Left lung (tissue), 10 donors: Measurements from ENCODE around the gene LDAH. TPM values are rescaled to one million over a fixed set of nuclear protein-coding genes. Genes with fewer than 3 reads are reported as not detected.

Experiments used
- ATAC-seq: fragments of 200-7000 bp; cut with Tn5 transposase; one replicate; pipeline ENCODE4 v1.9.1; 2020; ENCODE audit warnings: moderate library complexity
- DNase-seq, 4 donors: peaks; one replicate each; pipeline ENCODE4 v3.0.0-alpha.2; 2013 to 2020
- H3K27ac ChIP-seq, 2 donors: fragments of 200-600 bp; sonication (generic) in 1 of 2; one replicate each; pipeline versions ENCODE4 v1.5.0 to v1.8.0; 2020 to 2021
- H3K27me3 ChIP-seq, 2 donors: fragments of 200-600 bp; sonication (generic) in 1 of 2; one replicate each; pipeline versions ENCODE4 v1.5.0 to v1.8.0; 2020 to 2021
- H3K36me3 ChIP-seq, 2 donors: fragments of 200-600 bp; sonication (generic) in 1 of 2; one replicate each; pipeline versions ENCODE4 v1.5.0 to v1.8.0; 2020 to 2021
- H3K4me1 ChIP-seq, 2 donors: fragments of 200-600 bp; one replicate each; pipeline ENCODE4 v1.8.0; 2021
- H3K4me3 ChIP-seq, 2 donors: fragments of 200-600 bp; sonication (generic) in 1 of 2; one replicate each; pipeline versions ENCODE4 v1.5.0 to v1.8.0; 2020 to 2021; ENCODE audit warnings: mild to moderate bottlenecking in 1 of 2
- H3K9me3 ChIP-seq, 2 donors: fragments of 200-600 bp; sonication (generic) in 1 of 2; one replicate each; pipeline versions ENCODE4 v1.5.0 to v1.8.0; 2020 to 2021
- CTCF ChIP-seq, 2 donors: fragments of 200-600 bp; sonication (generic) in 1 of 2; IDR thresholded peaks; one replicate each; pipeline versions ENCODE4 v1.5.0 to v1.8.0; 2021; ENCODE audit warnings: antibody characterized with exemption in 2 of 2
- intact Hi-C, 2 donors: fragments of 100-400 bp; cut with DNase I; formaldehyde crosslinking; loops; one replicate each; pipeline versions ENCODE4 v1.11.2 to v1.14.2; 2022
- polyA plus RNA-seq, 6 donors: library from polyadenylated mRNA; unstranded; fragments of 120-200 nt; gene quantifications; one replicate each; pipeline ENCODE4 v1.2.1, GENCODE V29; 2013; ENCODE audit not compliant: insufficient read length in 6 of 6
- total RNA-seq, 2 donors: library from RNA; stranded (reverse); fragmentation: NEBNext Ultra II Directional; extraction: Animal tissue kit (Norgen Biotek cat#: 25700); gene quantifications; one replicate each; pipeline ENCODE4 v1.2.1, GENCODE V29; 2021
- donor health status: DM: no; HTN: yes; CAD: no.
- donor health status: DM: no; HTN: no; CAD: no.

Gene LDAH
- total and polyA plus RNA-seq, 8 donors, result 20.2 to 25.7 (median 22.3) TPM

DNA sequence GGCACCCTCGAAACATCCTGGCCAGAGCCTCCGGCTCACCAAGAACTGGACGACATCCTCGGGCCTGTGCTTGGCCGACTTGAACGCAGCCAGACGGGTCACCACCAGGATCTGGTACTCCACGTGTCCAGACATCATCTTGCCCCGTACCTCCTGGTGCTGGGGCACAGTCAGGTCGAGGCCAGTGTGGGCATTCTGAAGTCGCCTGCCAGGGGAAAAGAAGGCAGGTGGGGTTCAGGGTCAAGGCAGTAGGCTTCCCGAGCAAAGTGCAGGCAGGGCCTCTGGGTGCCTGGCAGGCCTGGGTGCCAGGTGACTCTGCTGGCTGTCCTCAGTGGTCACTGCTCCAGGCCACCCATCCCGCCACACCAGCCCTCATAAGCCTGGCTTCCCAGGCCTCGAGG, 177.6 kb downstream of the LDAH start:
- Histone ChIP-seq H3K27me3 (no peaks in the 10 kb centered on the region), H3K27ac (no peak overlapping the region), H3K36me3 (peaks cover 0 to 62% of the 10 kb centered on the region in 2 donors), H3K4me1 (peaks cover 13 to 34% of the 10 kb centered on the region in 2 donors), H3K4me3 (no peak overlapping the region), H3K9me3 (no peaks in the 10 kb centered on the region)
- intact Hi-C loops, result no loop called here
- no peak for TF ChIP-seq CTCF (IDR thresholded peaks at IDR 0.05)
- DNase-seq, result peak in 1 of 4 donors; percentile 74
- no peak for ATAC-seq

- Histone ChIP-seq H3K27me3 (no peaks in the 10 kb centered on the region), H3K9me3 (no peaks in the 10 kb centered on the region), H3K27ac (no peak overlapping the region), H3K4me1 (peaks cover 0 to 19% of the 10 kb centered on the region in 2 donors), H3K4me3 (no peak overlapping the region), H3K36me3 (peaks cover 0 to 76% of the 10 kb centered on the region in 2 donors)
- intact Hi-C loops, result no loop called here
- TF ChIP-seq CTCF (IDR thresholded peaks at IDR 0.05), result no peak
- no peak for DNase-seq
- no peak for ATAC-seq
These were observed 179.1 kb downstream of the LDAH start for GRCh38 chr2:20643826-20644225.

- Histone ChIP-seq H3K27me3 (no peaks in the 10 kb centered on the region), H3K9me3 (no peaks in the 10 kb centered on the region), H3K27ac (no peak overlapping the region), H3K36me3 (peaks cover 0 to 84% of the 10 kb centered on the region in 2 donors), H3K4me1 (peaks cover 0 to 12% of the 10 kb centered on the region in 2 donors), H3K4me3 (no peak overlapping the region)
- TF ChIP-seq CTCF (IDR thresholded peaks at IDR 0.05), result no peak
- DNase-seq (peak in 1 of 4 donors; percentile 39), ATAC-seq (no peak)
- intact Hi-C loops, result no loop called here
These were observed 179.8 kb downstream of the LDAH start for GRCh38 chr2:20643060-20643459.

DNA sequence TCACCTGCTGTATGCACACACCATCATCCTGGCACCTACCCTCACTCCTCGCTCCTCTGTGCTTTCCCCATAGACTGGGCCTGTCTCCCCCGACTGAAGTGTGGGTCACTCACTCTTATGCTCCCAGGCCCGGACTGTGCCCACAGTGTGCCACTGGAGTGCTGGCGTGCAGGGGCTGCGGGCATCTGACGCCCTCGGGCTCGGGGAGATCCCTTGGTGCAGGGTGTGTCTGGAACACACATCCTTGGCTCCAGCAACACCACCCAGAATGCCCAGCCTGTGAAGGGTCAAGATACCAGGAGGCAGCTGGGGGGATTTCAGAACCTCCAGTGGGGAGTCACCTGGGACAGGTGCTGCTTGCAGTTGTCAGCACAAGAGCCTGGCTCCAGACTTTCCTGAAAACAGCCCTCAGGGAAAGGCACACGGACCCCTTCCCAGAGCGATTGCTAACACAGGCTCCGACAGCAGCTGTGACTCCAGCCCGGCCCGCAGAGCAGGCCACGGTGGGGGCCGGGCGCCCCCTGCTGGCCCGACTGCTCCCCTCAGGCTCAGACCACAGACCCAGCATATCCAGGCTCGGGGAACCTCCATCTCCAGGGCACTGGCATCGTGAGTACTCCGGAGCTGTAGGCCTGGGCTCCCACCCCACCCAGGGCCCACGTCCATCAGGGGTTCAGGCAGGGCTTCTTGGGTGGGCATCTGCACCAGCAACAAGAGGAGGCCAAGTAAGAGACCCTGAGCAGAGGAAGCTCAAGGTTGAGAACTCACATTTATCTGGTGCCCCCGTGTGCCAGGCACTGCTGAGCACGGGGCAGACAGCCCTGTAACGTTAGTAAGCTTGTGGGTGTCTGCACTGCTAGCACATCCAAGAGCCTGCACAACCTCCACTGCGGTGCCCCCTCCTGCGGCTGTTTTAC, 180.6 kb downstream of the LDAH start:
- DNase-seq (peak in 3 of 4 donors; percentile 63 to 95 (median 83)), ATAC-seq (peak; percentile 85)
- intact Hi-C loops, result no loop called here
- Histone ChIP-seq H3K4me1 (peaks cover 0 to 6% of the 10 kb centered on the region in 2 donors), H3K27ac (no peak overlapping the region), H3K36me3 (peaks cover 0 to 91% of the 10 kb centered on the region in 2 donors), H3K27me3 (no peaks in the 10 kb centered on the region), H3K4me3 (no peak overlapping the region), H3K9me3 (no peaks in the 10 kb centered on the region)
- TF ChIP-seq CTCF (IDR thresholded peaks at IDR 0.05), result peak; percentile 82 to 92
